DMS153 (cell line): Measurements from ENCODE around the gene ZNF469.
A peak's percentile ranks its signal among the peaks of the same experiment; 100 is the strongest.

Experiments used
- DNase-seq: peaks from one replicate; lab custom pipeline; 2025; lab: John Stamatoyannopoulos, UW

ZNF469 gene

DNA sequence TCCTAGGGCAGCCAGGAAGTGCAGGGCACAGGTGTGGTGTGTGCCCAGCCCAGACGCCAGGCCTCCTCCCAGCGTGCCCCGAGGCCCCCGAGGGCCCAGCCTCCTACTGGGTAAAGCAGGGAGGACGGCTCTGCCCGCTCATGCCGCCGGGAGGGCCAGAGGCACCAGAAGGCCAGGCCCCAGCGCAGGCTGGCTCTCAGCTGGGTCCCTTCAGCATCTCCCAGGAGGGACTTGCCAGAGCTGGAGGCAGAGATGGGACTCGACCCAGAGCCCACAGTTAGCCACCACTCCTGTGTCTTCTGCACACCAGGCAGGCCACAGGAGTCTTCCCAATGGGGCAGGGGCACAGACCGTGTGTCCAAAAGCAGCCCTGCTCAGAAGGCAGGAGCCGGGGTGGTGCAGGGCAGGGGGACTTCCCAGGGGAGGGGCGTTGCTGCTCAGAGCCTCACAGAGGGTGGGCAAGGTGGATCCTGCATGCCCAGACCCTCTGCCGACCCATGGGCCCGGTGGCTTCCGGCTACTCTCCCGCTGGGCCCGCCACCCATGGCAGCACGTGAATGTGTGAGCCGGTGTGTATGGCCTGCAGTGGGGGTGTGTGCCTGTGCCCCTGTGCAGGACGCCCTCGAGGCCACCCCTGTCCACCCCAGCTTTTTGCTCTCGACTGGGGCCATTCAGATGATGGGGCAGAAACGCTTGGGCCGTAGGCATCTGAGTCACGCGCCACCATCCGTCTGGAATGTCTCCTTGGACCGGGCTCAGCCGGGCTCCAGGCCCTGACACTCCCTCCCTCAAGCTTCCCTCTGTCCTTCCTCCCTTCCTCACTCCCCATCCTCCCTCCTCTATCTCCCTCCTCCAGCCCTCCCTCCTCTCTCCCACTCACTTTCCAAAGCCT is 5.7 kb upstream of the ZNF469 start:
- no peak for DNase-seq

DNA sequence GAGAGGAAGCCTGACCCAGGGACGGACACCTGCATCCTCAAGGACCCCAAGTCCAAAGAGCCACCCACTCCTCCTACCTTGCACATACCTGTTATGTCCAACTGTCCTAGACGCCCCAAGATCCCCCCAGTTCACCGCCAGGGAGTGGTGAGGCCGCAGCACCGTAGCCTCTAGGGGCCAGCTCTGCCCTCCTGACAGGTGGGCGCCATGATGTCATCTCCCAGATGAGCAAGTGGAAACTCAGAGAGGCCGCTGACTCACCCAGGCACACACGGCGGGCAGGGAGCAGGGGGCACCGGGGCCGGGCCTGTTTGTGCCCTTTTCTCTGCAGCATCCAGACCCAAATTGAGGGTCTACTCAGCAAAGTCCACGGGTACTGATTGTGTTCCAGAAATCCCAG is 4.8 kb upstream of the ZNF469 start:
- no peak for DNase-seq

DNA sequence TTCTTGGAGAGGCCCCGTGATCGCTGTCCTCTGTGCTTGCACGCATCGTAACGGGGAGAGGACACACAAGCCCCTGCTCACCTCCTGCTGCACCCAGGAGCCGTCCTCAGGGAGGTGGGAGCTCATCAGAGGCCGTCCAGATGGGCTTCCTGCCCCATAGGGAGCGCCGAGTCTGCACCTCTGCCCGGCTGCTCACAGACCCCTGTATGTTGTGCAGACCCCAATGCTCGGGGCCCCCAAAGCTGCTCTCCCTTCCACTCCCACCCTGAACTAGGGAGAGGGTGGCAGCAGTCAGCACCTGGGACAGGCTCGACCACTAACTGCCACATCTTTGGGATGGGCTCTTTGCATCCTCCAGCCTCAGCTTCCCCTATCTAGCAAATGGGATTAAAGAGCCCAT is 4.4 kb upstream of the ZNF469 start:
- no peak for DNase-seq

DNA sequence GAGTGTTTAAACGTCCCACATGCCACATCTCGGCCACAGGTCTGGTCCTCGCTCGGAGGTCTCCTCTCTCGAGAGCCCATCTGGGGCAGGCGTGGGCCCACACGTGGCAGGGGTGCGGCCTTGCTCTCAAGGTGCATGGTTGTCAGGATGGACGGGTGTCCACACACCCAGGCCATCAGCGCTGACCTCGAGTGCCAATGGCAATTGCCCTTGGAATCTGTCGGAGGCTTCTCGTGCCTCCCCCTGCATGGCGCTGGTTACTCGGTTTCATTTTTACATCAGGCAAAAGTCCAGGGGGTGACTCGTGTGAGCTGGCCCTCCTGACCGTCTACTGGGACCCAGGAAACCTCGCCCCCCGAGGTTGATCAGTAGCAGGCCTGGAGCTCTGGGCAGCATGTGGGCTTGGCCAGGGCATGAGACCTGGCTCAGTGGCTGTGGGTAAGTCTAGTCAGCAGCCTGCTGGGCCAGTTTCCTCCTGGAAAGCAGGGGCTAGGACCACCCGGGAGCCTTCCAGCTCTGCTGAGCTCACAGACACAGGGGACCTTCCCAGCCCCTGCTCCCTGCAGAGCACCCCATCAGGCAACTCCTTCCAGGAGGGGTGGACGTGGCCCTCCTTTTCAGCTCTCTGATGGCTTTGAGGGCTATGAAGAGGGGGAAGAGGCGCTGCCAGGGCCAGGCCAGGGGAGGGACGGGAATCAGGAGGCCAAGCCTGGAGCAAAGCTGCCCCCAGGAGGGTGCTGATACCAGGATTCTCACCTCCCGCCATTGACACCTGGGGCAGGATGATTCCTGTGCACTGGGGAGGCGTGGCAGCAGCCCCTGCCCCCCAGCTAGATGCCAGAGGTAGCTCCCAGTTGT is 3.7 kb upstream of the ZNF469 start:
- DNase-seq: no peak

DNA sequence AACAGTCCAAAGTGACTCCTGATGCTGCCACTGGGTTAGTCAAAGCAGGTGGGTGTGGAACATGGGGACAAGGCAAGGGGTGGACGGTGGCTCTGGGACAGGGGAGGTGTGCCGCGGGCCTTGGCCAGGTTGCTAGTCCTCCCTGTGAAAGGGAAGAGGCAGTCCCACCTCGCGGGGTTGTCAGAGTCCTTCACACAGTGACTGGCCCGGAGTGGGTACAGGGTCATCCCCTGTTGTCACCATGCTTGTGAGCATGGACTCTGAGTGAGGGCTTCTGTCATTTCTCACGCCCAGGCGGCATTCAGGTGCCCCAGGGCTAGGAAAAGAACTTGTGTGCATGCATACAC is 3.1 kb upstream of the ZNF469 start:
- DNase-seq: no peak

DNA sequence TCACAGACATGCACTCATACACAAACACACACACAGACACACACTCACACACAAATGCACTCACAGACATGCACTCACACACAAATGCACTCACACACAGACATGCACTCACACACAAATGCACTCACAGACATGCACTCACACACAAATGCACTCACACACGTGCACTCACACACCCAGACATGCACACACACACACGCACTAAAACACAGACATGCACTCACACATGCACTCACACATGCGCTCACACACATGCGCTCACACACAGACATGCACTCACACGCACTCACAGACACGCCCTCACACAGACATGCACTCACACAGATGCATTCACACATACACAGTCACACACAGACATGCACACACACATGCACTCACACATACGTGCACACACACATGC is 2.7 kb upstream of the ZNF469 start:
- no peak for DNase-seq

DNA sequence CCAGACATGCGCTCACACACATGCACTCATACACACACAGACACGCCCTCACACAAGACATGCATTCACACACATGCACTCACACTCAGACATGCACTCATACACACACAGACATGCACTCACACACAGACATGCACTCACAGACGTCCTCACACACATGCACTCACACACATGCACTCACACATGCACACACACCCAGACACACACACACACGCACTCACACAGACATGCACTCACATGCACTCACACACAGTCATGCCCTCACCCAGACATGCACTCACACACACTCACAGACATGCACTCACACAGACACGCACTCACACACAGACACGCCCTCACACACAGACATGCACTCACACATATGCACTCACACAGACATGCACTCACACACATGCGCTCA is 2.1 kb upstream of the ZNF469 start:
- DNase-seq: no peak

DNA sequence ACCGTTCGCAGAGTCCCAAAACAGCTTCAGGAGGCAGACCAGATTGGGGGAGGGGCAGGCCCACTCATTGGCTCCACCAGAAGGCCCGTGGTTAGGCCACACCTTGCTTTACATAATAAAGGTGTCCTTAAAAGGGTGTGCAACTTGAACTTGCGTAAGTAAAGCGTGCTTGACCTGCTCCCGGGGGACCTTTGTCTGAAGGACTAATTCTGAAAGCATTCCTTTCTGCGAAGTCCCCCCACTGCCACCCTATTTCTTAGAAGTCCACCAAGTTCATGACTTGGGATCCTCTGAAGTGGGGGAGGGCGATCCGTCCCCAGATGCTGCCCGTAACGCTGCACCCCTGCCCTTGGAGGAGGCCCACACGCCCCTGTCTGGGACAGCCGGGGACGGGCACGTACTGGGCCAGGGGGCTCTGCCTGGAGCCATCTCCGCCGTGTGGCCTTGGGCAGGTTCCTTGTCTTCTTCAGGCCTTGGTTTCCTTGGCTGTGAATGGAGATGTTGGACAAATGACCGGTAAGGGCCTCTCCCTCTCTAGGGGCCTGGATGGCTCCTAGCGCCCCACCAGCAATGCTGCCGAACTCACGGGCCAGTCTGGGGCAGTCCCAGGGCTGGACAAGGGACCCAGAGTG is 823 bp upstream of the ZNF469 start:
- no peak for DNase-seq

DNA sequence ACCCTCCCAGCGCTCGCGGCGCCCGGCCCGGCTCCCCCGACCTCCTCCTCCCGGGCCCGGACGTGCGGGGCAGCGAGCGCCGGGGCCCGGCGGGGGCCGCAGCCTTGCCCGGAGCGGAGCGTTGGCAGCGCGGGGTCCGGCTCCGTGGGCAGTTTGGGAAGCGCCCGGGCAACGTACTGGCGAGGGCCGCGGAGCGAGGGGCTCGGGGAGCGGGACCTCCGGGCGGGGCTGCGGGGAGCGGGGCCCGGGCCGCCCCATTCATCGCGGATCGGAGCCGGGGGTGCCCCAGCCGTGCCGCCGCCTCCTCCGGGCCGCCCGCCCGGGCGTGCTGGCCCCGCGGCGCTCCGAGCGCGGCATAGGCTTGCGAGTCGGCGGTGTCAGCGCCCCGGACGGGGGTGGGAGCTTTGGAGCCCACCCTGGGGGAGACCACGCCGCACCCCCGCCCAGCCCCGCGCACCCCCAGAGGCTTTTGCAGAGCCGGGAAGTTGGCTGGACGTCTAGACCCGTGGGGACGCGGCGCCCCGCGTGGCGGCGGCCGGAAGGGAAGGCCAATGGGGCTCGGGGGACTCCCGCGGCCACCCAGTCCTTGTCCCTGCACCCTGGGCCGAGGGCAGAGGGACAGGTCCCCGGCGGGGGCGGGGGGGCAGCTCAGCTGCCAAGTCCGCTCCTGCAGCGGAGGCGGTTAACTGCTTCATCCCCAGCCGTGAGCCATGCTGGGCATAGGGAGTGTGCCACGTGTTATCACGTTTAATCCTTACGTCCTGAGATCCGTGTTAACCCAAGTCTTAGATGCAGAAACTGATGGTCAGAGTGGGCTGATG is 852 bp downstream of the ZNF469 start:
- no peak for DNase-seq

DNA sequence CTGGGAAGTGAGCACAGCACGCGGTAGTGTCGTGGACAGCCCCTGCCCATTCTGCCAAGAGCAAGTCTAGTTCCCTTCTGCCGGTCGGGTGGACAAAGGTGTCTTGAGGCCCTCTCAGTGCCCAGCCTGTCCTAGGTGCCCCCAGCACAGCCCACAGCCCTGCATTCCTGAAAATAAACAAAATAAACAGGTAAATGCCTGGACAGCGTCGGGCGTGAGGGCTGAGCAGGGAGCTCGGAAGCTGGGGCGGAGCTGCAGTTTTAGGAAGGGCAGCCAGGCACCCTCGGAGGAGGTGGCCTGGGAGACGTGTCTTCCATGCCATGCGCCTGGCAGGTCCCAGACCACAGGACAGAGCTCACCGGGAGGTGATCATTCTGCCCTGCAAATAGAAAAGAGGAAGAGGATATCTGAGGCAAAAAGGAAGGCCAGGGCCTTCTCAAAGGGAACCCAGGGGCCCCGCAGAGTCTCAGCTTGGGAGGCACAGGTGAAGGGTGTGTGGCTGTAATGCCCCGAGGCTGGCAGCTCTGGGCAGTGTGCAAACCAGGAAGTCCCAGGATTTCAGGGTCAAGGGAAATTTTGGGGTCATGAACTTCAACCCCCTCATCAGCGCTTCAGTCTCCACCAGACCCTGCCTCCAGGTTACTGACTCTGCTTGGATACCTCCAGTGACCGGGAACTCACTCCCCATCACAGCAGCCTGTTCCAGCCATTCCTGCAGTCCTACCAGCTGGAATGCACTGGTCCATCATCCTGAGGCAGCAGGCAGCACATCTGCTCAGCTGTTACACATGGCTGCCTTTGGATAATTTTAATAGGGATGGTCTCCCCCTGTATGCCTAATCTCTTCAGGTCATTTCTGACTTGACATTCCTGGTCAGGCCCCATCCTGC is 1.7 kb downstream of the ZNF469 start:
- DNase-seq: no peak

DNA sequence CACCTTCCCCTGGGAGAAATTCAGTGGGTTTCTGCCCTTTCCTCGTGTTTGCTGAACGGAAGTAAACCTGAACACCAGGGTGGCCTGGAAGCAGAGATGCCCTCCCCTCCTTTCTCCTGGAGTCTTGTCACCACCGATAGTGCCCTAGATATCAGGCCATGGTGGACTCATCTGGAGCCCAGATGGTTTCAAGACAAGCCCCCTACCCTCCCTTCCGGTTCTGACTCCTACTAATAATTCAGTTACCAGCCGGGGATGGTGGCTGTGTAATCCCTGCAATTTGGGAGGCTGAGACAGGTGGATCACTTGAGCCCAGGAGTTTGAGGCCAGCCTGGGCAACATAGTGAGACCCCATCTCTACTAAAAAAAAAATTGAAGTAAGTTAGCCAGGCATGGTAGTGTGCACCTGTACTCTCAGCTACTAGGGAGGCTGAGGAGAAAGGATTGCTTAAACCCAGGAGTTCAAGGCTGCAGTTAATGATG is 2.4 kb downstream of the ZNF469 start:
- no peak for DNase-seq

DNA sequence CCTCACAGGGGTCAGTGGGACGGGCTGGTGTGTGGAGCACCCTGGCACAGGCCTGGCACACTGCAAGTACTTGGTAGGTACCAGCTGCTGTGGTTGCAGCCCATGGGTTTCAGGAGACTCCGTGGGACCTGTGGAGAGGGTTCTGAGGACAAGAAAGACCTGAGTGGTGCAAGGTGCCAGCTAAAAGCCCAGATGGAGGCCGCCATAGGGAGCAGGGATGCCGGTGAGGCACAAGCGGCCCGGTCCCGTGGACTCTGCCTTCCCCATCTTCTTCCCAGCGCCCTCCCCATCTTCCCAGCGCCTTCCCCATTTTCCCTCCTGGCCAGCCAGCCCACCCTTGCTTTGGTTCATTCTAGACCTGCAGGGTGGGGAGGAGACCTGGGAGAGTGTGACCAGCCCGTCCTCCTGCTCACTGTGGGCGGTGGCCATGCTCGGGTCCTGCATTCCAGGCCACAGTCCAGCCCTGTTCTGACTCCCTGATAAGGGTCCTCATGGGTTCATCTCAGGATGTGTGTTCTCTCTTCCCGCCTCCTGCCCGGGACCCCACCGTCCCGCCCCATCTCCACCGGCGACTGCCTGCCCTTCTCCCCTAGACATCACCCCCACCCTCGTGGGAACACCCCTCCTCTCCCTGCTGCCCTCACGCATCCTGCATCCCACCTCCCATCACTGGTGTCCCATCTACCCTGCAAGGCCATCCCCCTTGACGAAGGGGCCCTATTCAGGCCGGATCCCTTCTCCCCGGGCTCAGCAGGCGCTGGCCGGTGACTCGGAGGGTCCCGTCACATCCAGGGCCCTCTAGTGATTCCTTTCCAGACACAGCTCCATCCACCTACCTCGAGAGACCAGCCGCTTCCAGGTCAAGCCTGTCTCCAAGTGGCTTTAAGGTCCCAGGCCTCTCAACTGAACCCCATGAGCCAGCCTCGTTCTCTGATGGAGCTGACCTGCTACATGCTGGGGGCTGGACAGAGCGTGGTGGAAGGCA is 3.4 kb downstream of the ZNF469 start:
- DNase-seq: no peak

DNA sequence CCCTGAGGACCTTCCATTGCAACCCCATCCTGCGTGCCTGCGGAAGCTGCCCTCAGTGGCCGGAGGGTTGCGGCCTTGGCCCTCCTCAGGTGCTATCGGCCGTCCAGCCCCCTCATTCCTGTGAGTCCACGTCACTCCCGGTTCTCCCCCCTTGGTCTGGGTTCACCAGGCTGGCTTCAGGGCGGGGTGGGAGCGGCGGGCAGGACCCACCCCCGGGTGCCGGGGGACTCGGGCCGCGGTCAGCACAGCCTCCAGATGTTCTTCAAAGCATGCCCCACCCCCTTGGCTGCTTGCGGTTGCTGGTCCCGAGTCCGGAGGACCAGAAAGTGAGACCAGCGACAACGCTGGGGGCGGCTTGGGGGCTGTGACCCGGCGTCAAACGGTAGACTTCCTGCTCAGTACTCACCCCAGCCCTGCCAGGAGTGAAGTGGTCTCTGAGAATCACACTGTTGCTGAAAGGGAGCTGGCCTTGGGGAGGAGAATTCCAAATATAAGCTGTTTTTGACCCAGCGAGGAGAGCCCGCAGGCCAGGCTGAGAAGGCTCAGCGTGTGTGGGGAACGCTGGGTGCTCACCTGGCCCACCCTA is 4.5 kb downstream of the ZNF469 start:
- no peak for DNase-seq

DNA sequence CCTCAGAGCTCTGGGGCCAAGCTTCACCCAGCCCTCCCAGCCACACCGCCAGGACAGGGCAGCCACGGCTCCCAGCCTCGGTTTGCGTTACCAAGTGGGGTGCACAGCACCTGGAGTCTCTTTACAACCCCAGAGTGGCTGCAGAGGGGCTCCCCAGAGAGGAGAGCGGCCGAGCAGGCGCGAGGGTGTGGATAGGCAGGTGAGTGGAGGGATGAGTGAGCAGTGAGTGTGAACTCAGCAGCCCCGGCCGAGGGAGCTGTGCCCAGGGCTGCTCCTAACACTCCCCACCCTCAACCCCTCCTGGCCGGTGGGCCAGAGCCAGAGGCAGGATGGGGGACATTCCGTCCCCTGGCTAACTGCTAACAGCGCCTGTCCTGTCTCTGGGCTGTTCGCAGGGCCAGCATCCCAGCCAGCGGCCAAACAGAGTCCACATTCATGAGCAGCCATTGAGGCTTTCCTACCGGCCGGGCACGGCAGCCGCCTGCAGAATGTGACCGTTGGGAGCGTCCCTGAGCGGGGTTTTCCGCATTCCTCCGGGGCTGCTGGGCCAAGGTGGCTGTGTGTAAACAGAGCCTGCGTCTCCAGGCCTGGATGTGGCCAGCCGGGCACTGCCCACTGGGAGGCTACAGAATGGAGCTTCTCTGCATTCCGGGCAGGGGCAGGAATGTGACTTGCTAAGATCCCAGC is 5.3 kb downstream of the ZNF469 start:
- peak; percentile 5 for DNase-seq

DNA sequence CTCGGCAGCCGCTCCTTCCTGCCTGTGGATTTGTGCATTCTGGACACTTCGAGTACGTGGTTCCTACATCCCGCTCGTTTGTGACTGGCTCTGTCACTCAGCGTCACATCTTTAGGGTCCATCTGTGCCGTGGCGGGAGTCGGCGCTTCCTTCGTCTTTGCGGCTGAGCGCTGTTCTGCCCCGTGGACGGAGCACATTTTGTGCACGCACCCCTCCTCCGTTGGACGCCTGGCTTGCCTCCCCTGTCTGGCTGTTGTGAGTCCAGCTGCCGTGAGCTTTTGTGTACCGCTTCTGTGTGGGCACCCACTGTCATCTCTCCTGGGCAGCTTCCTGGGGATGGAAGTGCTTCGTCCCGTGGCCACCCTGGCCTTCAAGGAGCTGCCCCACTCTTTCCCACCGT is 6.4 kb downstream of the ZNF469 start:
- DNase-seq: no peak

DNA sequence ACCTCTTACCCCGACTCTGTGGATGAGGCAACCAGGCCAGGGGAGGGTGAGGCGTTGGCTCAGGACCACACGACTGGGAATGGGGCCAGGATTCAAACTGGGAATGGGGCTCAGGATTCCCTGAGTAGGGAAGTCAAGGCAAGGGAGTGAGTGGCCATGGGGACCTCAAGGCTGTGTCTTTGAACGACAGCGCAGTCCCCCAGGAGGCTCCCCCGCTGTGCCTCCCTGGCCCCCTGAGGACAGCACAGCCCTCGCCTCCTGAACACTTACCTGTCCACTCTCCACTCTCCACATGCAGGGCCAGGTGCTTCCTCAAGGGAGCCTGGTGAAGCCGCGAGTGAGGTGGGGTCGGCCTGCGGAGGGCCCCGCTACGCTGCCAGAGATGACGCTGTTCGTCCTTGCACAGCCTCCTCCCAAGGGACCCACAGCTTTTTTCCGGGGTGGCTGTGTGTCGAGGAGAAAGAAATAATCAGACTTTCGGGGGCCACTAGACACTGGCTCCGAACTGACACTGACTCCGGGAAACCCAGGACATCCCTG is 6.9 kb downstream of the ZNF469 start:
- no peak for DNase-seq

DNA sequence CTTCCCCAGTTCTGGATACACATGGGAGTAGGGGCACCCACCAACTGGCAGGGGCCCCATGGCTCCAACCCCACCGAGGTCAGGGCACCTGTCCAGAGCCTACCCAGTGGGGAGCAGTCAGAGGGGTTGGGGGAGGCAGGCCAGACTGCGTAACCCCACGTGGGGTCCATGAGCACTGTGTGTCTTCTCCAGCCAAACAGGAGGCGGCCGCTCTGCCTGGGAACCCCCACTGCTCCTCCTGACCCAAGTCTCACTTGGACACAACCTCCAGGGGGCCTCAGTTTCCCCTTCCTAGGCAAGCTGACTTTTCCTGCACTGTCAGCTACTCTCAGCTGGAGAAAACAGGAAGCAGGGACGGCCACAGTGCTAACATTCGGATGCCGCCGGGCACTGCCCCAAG is 7.5 kb downstream of the ZNF469 start:
- no peak for DNase-seq

DNA sequence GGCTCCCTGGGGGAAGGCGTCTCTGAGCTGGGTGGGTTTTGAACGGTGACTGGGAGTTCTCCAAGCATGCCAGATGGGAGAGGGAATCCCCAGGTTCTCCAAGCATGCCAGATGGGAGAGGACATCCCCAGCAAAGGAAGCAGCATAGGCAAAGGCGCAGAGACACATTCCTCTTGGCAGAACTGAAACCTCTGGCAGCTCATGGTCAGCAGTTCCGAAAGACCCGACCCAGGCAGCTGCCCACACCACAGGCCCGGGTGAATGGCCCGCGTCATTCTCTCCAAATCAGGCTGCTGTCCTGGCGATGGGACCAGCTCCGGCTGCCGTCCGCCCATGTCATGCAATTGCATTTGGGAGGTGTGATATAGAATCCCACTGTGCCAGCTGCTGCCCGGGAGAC is 8.0 kb downstream of the ZNF469 start:
- no peak for DNase-seq
